Esophagus squamous epithelium (tissue), 5 donors: ENCODE measurements around the gene CELSR1. TPM values are rescaled to one million over a fixed set of nuclear protein-coding genes. Genes with fewer than 3 reads are reported as not detected.

Experiments
- DNase-seq: peaks from one replicate; lab custom pipeline; 2025; lab: John Stamatoyannopoulos, UW
- H3K27ac ChIP-seq, 4 donors: fragments of 200-600 bp; sonication (generic); one replicate each; pipeline ENCODE4 v1.5.1; 2016 to 2019; ENCODE audit warnings: mild to moderate bottlenecking in 1 of 4
- H3K27me3 ChIP-seq, 4 donors: fragments of 200-600 bp; sonication (generic); 1 replicate in 3 of 4; 2 replicates in 1 of 4; pipeline versions ENCODE4 v1.5.1 to v1.6.0; 2017 to 2021; ENCODE audit warnings: antibody characterized with exemption in 1 of 4
- H3K36me3 ChIP-seq, 3 donors: fragments of 200-600 bp; sonication (generic); one replicate each; pipeline ENCODE4 v1.5.1; 2016 to 2019
- H3K4me1 ChIP-seq, 3 donors: fragments of 200-600 bp; sonication (generic); one replicate each; pipeline ENCODE4 v1.5.1; 2017 to 2019
- H3K4me3 ChIP-seq, 4 donors: fragments of 200-600 bp; sonication (generic); 1 replicate in 3 of 4; 2 replicates in 1 of 4; pipeline ENCODE4 v1.5.1; 2016 to 2019; ENCODE audit warnings: mild to moderate bottlenecking in 2 of 4, moderate library complexity in 1 of 4
- H3K9me3 ChIP-seq, 3 donors: fragments of 200-600 bp; sonication (generic); one replicate each; pipeline ENCODE4 v1.5.1; 2016 to 2019
- POLR2A ChIP-seq, 4 donors: fragments of 450-650 bp; IDR thresholded peaks; one replicate each; pipeline ENCODE4 v1.6.1; 2017; ENCODE audit warnings: antibody characterized with exemption in 4 of 4, mild to moderate bottlenecking in 4 of 4, moderate library complexity in 3 of 4
- WGBS, 2 donors: methylation state at CpG; one replicate each; pipeline ENCODE4 v1.1.5; 2018; 5-methylcytosine and 5-hydroxymethylcytosine counted together
- intact Hi-C: fragments of 100-400 bp; cut with DNase I; formaldehyde crosslinking; loops from one replicate; pipeline ENCODE4 v1.15.0; 2022
- total RNA-seq, 4 donors: library from RNA; depleted of rRNA; stranded (reverse); fragments of >200 nt; gene quantifications; one replicate each; pipeline ENCODE4 v1.1.0, GENCODE V29; 2016
- TF ChIP-seq, protein P1 (sequence below), 6 experiments: fragments of 450-650 bp in 4 of 6; fragments of 200-600 bp in 2 of 6; sonication (generic) in 2 of 6; IDR thresholded peaks; one replicate each; pipeline ENCODE4 v1.5.1; 2016 to 2019; ENCODE audit warnings: antibody characterized with exemption in 6 of 6, mild to moderate bottlenecking in 4 of 6, moderate library complexity in 4 of 6
- donor health status: DM: yes; HTN: yes; CAD: no.

CELSR1 gene
- total RNA-seq, 4 donors from 2014 or later: 38.7 to 50.6 (median 43.7) TPM

GRCh38 chr22:46395145-46395544 lies 142.3 kb downstream of the CELSR1 start:
- TF ChIP-seq, protein P1, sequence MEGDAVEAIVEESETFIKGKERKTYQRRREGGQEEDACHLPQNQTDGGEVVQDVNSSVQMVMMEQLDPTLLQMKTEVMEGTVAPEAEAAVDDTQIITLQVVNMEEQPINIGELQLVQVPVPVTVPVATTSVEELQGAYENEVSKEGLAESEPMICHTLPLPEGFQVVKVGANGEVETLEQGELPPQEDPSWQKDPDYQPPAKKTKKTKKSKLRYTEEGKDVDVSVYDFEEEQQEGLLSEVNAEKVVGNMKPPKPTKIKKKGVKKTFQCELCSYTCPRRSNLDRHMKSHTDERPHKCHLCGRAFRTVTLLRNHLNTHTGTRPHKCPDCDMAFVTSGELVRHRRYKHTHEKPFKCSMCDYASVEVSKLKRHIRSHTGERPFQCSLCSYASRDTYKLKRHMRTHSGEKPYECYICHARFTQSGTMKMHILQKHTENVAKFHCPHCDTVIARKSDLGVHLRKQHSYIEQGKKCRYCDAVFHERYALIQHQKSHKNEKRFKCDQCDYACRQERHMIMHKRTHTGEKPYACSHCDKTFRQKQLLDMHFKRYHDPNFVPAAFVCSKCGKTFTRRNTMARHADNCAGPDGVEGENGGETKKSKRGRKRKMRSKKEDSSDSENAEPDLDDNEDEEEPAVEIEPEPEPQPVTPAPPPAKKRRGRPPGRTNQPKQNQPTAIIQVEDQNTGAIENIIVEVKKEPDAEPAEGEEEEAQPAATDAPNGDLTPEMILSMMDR (IDR thresholded peaks at IDR 0.05): no peak
- TF ChIP-seq POLR2A (IDR thresholded peaks at IDR 0.05): no peak
- intact Hi-C loops: no loop called here
- Histone ChIP-seq H3K36me3 (peaks cover 0 to 73% (median 7%) of the 10 kb centered on the region in 3 donors), H3K4me1 (peaks cover 0 to 24% (median 8%) of the 10 kb centered on the region in 3 donors), H3K27ac (no peak overlapping the region), H3K27me3 (no peaks in the 10 kb centered on the region), H3K9me3 (no peaks in the 10 kb centered on the region), H3K4me3 (no peak overlapping the region)
- DNase-seq: no peak
- WGBS, 2 donors: 87 to 93% methylated on average over 10 to 11 of the region's 13 CpGs

DNA sequence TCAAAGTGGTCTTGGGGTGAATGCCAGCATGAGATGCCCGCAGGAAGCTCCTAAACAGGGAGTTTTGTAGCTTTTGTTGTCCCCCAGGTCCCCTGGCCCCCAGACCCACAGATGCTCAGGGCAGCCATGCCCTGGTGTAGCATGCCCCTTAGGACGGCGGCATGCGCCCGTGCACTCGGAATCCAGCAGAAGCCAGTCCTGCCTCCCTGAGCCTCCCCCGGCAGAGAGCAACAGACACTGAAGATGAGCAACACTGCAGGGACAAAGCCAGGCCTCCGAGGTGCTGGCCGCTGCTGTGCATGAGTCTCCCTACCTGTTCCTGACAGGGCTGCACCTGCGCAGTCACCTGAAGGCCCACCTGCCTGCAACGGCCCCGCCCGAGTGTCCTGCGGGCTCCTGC lies 142.8 kb downstream of the CELSR1 start:
- no peaks in the 10 kb centered on the region for H3K9me3 ChIP-seq
- WGBS, 2 donors: 60 to 92% methylated on average over 2 to 5 of the region's 14 CpGs
- no peak overlapping the region for H3K4me3 ChIP-seq
- intact Hi-C loops: no loop called here
- TF ChIP-seq, protein P1 (IDR thresholded peaks at IDR 0.05): no peak
- TF ChIP-seq POLR2A (IDR thresholded peaks at IDR 0.05): no peak
- DNase-seq: no peak
- H3K27ac ChIP-seq: no peak overlapping the region
- no peaks in the 10 kb centered on the region for H3K27me3 ChIP-seq
- peaks cover 0 to 72% (median 7%) of the 10 kb centered on the region in 3 donors for H3K36me3 ChIP-seq
- H3K4me1 ChIP-seq: peaks cover 0 to 28% (median 10%) of the 10 kb centered on the region in 3 donors

- TF ChIP-seq, protein P1 (IDR thresholded peaks at IDR 0.05): no peak
- no peak for TF ChIP-seq POLR2A (IDR thresholded peaks at IDR 0.05)
- no peak for DNase-seq
- 67% methylated on average over 14 of the region's 14 CpGs for WGBS, 2 donors
- Histone ChIP-seq H3K4me1 (peaks cover 0 to 28% (median 10%) of the 10 kb centered on the region in 3 donors), H3K27ac (no peak overlapping the region), H3K27me3 (no peaks in the 10 kb centered on the region), H3K36me3 (peaks cover 0 to 71% (median 4%) of the 10 kb centered on the region in 3 donors), H3K9me3 (no peaks in the 10 kb centered on the region), H3K4me3 (no peak overlapping the region)
- intact Hi-C loops: no loop called here
Observed at GRCh38 chr22:46393873-46394272, 143.5 kb downstream of the CELSR1 start.

DNA sequence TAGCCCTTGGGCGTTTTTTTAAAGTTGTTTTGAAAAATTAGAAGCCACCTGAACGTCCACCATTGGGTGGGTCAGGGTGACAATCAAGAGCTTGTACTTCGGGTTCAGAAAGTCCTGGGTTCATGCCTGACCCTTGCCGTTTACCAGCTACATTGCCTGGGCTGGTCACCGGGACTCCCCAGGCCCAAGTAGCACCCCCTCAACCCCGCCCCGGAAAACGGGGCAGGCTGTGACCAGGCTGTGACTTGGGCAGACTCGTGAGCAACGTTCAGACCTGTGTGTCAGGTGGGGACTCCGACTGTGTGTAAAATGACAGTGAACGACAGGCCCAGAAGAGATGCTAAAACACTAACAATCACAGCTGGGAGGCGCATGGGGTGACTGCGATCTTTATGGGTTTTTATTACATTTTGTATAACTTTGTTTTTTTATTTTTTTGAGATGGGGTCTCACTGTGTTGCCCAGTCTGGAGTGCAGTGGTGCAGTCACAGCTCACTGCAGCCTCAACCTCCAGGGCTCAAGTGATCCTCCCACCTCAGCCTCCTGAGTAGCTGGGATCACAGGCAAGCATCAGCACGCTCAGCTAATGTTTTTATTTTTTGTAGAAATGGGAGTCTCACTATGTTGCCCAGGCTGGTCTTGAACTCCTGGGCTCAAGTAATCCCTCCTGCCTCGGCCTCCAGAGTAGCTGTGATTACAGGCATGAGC lies 145.1 kb downstream of the CELSR1 start:
- TF ChIP-seq POLR2A (IDR thresholded peaks at IDR 0.05): no peak
- TF ChIP-seq, protein P1 (IDR thresholded peaks at IDR 0.05): no peak
- Histone ChIP-seq H3K4me3 (no peak overlapping the region), H3K27ac (peak overlapping the region in 1 of 4 donors; percentile 72), H3K27me3 (no peaks in the 10 kb centered on the region), H3K36me3 (peaks cover 0 to 64% (median 0%) of the 10 kb centered on the region in 3 donors), H3K4me1 (peaks cover 0 to 28% (median 10%) of the 10 kb centered on the region in 3 donors), H3K9me3 (no peaks in the 10 kb centered on the region)
- WGBS, 2 donors: 43 to 55% methylated on average over 4 to 16 of the region's 16 CpGs
- DNase-seq: no peak
- intact Hi-C loops: no loop called here

DNA sequence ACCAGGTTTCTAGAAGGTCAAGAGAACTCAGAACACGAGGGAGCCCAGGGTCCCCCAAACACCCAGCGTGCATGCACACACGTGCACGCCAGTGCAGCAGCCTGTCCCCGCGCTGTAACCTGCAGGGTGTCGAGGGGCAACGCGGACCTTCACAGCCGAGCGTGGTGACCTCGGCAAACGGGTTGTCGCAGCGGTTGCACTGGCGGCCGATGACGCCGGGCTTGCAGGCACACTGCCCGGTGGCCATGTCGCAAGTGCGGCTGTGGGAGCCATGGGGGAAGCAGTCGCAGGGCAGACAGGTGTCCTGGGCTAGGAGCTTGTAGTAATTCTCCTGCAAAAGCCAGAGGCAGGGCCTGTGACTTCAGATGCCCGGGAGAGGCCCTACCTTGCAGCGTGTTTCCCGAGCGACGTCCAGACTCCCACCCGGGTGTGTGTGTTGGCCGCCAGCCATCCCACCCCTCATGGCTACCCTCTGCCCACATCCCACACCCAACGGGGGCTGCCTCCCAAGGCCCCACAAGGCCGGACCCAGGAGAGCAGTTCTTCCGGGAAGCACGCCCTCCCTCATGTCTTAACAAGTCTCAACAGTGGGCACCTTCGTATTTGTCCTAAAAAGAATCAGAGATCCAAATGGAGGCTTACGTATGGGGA lies 145.8 kb downstream of the CELSR1 start:
- no peak overlapping the region for H3K4me3 ChIP-seq
- peaks cover 0 to 28% (median 10%) of the 10 kb centered on the region in 3 donors for H3K4me1 ChIP-seq
- H3K27ac ChIP-seq: peak overlapping the region in 3 of 4 donors; percentile 48 to 72 (median 60)
- TF ChIP-seq, protein P1 (IDR thresholded peaks at IDR 0.05): no peak
- no peak for TF ChIP-seq POLR2A (IDR thresholded peaks at IDR 0.05)
- peaks cover 0 to 57% (median 0%) of the 10 kb centered on the region in 3 donors for H3K36me3 ChIP-seq
- intact Hi-C loops: no loop called here
- DNase-seq: no peak
- H3K9me3 ChIP-seq: no peaks in the 10 kb centered on the region
- WGBS, 2 donors: 81% methylated on average over 8 to 25 of the region's 36 CpGs
- no peaks in the 10 kb centered on the region for H3K27me3 ChIP-seq
